ENCODE results near the gene SRPK2.

GRCh38 chr7:105346593-105347322 lies 42.0 kb downstream of the SRPK2 start:
- TF ChIP-seq CTCF (IDR thresholded peaks at IDR 0.05; ENCODE audit: low read depth, low read length) (no peak), POLR2A (IDR thresholded peaks at IDR 0.05; ENCODE audit: extremely low read depth, insufficient read length) (no peak), MYC (IDR thresholded peaks at IDR 0.05; ENCODE audit: low read depth, low read length) (no peak)

Data from NB4 (cell line).